Measurements from ENCODE around the gene SAMD4B. TPM values are rescaled to one million over a fixed set of nuclear protein-coding genes. Genes with fewer than 3 reads are reported as not detected.

Gene SAMD4B
- total and polyA plus RNA-seq, 12 donors, result 35.5 to 92.8 (median 49.8) TPM

GRCh38 chr19:39351537-39352064, 9.4 kb downstream of the SAMD4B start:
- Histone ChIP-seq H3K4me3 (no peak overlapping the region), H3K27me3 (no peaks in the 10 kb centered on the region), H3K36me3 (peaks cover 0 to 91% (median 24%) of the 10 kb centered on the region in 9 donors), H3K27ac (peak overlapping the region in 2 of 10 donors; percentile 16 to 23), H3K4me1 (peaks cover 0 to 42% (median 30%) of the 10 kb centered on the region in 9 donors), H3K9me3 (no peaks in the 10 kb centered on the region)
- no peak for DNase-seq
- 54 to 68% methylated on average over 4 of the region's 4 CpGs for WGBS, 2 donors
- TF ChIP-seq CTCF (IDR thresholded peaks at IDR 0.05), result no peak
- ATAC-seq, result peak in 3 of 8 donors; percentile 31 to 54 (median 37)
- intact Hi-C loops (cut with DNase I), result no loop called here

- TF ChIP-seq CTCF (IDR thresholded peaks at IDR 0.05), result no peak
- intact Hi-C loops (cut with DNase I), result no loop called here
- no peak for DNase-seq
- ATAC-seq, result peak in 2 of 8 donors; percentile 38 to 48
- Histone ChIP-seq H3K9me3 (no peaks in the 10 kb centered on the region), H3K4me3 (no peak overlapping the region), H3K27me3 (no peaks in the 10 kb centered on the region), H3K36me3 (peaks cover 0 to 98% (median 34%) of the 10 kb centered on the region in 9 donors), H3K4me1 (peaks cover 0 to 33% (median 24%) of the 10 kb centered on the region in 9 donors), H3K27ac (peak overlapping the region in 2 of 10 donors; percentile 16 to 23)
- 74 to 78% methylated on average over 12 of the region's 12 CpGs for WGBS, 2 donors
Observed at GRCh38 chr19:39352381-39353255, 10.4 kb downstream of the SAMD4B start.

- Histone ChIP-seq H3K27ac (no peak overlapping the region), H3K4me3 (no peak overlapping the region), H3K27me3 (no peaks in the 10 kb centered on the region), H3K36me3 (peaks cover 0 to 98% (median 55%) of the 10 kb centered on the region in 9 donors), H3K4me1 (peaks cover 0 to 17% (median 13%) of the 10 kb centered on the region in 9 donors), H3K9me3 (no peaks in the 10 kb centered on the region)
- intact Hi-C loops (cut with DNase I), result no loop called here
- no peak for TF ChIP-seq CTCF (IDR thresholded peaks at IDR 0.05)
- WGBS, 2 donors, result 94 to 95% methylated on average over 5 of the region's 5 CpGs
- DNase-seq (no peak), ATAC-seq (no peak)
Observed at GRCh38 chr19:39355253-39355652, 13.0 kb downstream of the SAMD4B start.

GRCh38 chr19:39356073-39356472, 13.9 kb downstream of the SAMD4B start:
- H3K27ac ChIP-seq, result no peak overlapping the region
- peaks cover 0 to 100% (median 58%) of the 10 kb centered on the region in 9 donors for H3K36me3 ChIP-seq
- no peaks in the 10 kb centered on the region for H3K27me3 ChIP-seq
- WGBS, 2 donors, result 87 to 90% methylated on average over 3 of the region's 3 CpGs
- no peaks in the 10 kb centered on the region for H3K9me3 ChIP-seq
- no peak for TF ChIP-seq CTCF (IDR thresholded peaks at IDR 0.05)
- no peak for ATAC-seq
- DNase-seq, result no peak
- intact Hi-C loops (cut with DNase I), result no loop called here
- H3K4me3 ChIP-seq, result no peak overlapping the region
- peaks cover 0 to 16% (median 12%) of the 10 kb centered on the region in 9 donors for H3K4me1 ChIP-seq

Data from heart right ventricle (tissue), 16 donors.